WTC11 (cell line): ENCODE measurements around the gene REEP6. TPM values are rescaled to one million over a fixed set of nuclear protein-coding genes. Genes with fewer than 3 reads are reported as not detected.
A peak's percentile ranks its signal among the peaks of the same experiment; 100 is the strongest.

ENCODE experiments used
- ATAC-seq: fragments of 200-7000 bp; cut with Tn5 transposase; 2 replicates; pipeline ENCODE4 v1.10.0; 2021; ENCODE audit warnings: mild to moderate bottlenecking, moderate library complexity
- CTCF ChIA-PET: fragments of 300-600 bp; sonication (Branson Sonifier 250); formaldehyde crosslinking; loops from one replicate; lab custom pipeline; 2021; ENCODE audit warnings: antibody characterized with exemption; lab: Charles Lee
- POLR2A ChIA-PET: fragments of 350-600 bp; sonication (Branson Sonifier 250); formaldehyde crosslinking; loops from one replicate; lab custom pipeline; 2021; ENCODE audit warnings: antibody characterized with exemption; lab: Charles Lee
- DNase-seq: peaks from one replicate; pipeline ENCODE4 v3.0.0; 2021; ENCODE audit warnings: low spot score
- H3K27ac Mint-ChIP-seq: 2 replicates; pipeline ENCODE4 v1.8.0; 2021; ENCODE audit warnings: mixed read lengths
- H3K27me3 Mint-ChIP-seq: 2 replicates; pipeline ENCODE4 v1.8.0; 2021; ENCODE audit warnings: low read depth, mild to moderate bottlenecking, moderate library complexity, mixed read lengths
- H3K36me3 Mint-ChIP-seq: 2 replicates; pipeline ENCODE4 v1.8.0; 2021; ENCODE audit warnings: mixed read lengths
- H3K4me1 Mint-ChIP-seq: 2 replicates; pipeline ENCODE4 v1.8.0; 2022; ENCODE audit warnings: mixed read lengths
- H3K4me3 Mint-ChIP-seq: 2 replicates; pipeline ENCODE4 v1.8.0; 2021; ENCODE audit warnings: mild to moderate bottlenecking, moderate library complexity, mixed read lengths
- H3K9me3 Mint-ChIP-seq: 2 replicates; pipeline ENCODE4 v1.8.0; 2021; ENCODE audit warnings: mixed read lengths
- ARID4B ChIP-seq: sonication (generic); formaldehyde crosslinking; IDR thresholded peaks from 2 replicates; pipeline ENCODE4 v1.8.0; 2023; ENCODE audit warnings: missing genetic modification reagents, mild to moderate bottlenecking, borderline replicate concordance
- ATF1 ChIP-seq: sonication (generic); formaldehyde crosslinking; IDR thresholded peaks from 2 replicates; pipeline ENCODE4 v1.8.1; 2023; ENCODE audit warnings: mild to moderate bottlenecking, moderate library complexity, missing genetic modification reagents
- ATF6 ChIP-seq: sonication (generic); formaldehyde crosslinking; IDR thresholded peaks from 2 replicates; pipeline ENCODE4 v1.8.1; 2023; ENCODE audit warnings: mild to moderate bottlenecking, missing genetic modification reagents
- E2F4 ChIP-seq: sonication (generic); formaldehyde crosslinking; IDR thresholded peaks from 2 replicates; pipeline ENCODE4 v1.8.1; 2022; ENCODE audit warnings: low read depth, mild to moderate bottlenecking, moderate library complexity, missing genetic modification reagents, borderline replicate concordance
- IRF2 ChIP-seq: sonication (generic); formaldehyde crosslinking; IDR thresholded peaks from 2 replicates; pipeline ENCODE4 v1.8.0; 2022; ENCODE audit warnings: low read depth, missing genetic modification reagents, borderline replicate concordance
- KAT7 ChIP-seq: sonication (generic); formaldehyde crosslinking; IDR thresholded peaks from 2 replicates; pipeline ENCODE4 v1.8.1; 2023; ENCODE audit warnings: missing genetic modification reagents, mild to moderate bottlenecking, borderline replicate concordance
- NR1H2 ChIP-seq: sonication (generic); formaldehyde crosslinking; IDR thresholded peaks from 2 replicates; pipeline ENCODE4 v1.9.0; 2021; ENCODE audit warnings: mild to moderate bottlenecking, moderate library complexity, missing genetic modification reagents
- NR2C2 ChIP-seq: sonication (generic); formaldehyde crosslinking; IDR thresholded peaks from 2 replicates; pipeline ENCODE4 v1.8.0; 2022; ENCODE audit warnings: mild to moderate bottlenecking, missing genetic modification reagents
- SMAD4 ChIP-seq: sonication (generic); formaldehyde crosslinking; IDR thresholded peaks from 2 replicates; pipeline ENCODE4 v1.8.0; 2022; ENCODE audit warnings: mild to moderate bottlenecking, missing genetic modification reagents
- ZBTB21 ChIP-seq: sonication (generic); formaldehyde crosslinking; IDR thresholded peaks from 2 replicates; pipeline ENCODE4 v1.8.1; 2023; ENCODE audit warnings: mild to moderate bottlenecking, missing genetic modification reagents, borderline replicate concordance
- ZNF263 ChIP-seq: sonication (generic); formaldehyde crosslinking; IDR thresholded peaks from 2 replicates; pipeline ENCODE4 v1.8.1; 2022; ENCODE audit warnings: low read depth, mild to moderate bottlenecking, moderate library complexity, missing genetic modification reagents
- ZNF317 ChIP-seq: sonication (generic); formaldehyde crosslinking; IDR thresholded peaks from 2 replicates; pipeline ENCODE4 v1.8.1; 2023; ENCODE audit warnings: low read depth, mild to moderate bottlenecking, moderate library complexity, missing genetic modification reagents, borderline replicate concordance
- ZNF423 ChIP-seq: fragments of 250-450 bp; sonication (Bioruptor Pico); IDR thresholded peaks from 2 replicates; pipeline ENCODE4 v2.1.2; 2022; ENCODE audit warnings: mild to moderate bottlenecking, moderate library complexity
- total RNA-seq: library from RNA; stranded (reverse); gene quantifications from 3 replicates; pipeline ENCODE4 v1.2.3, GENCODE V29; 2021
- TF ChIP-seq, protein P1 (sequence below): sonication (generic); formaldehyde crosslinking; IDR thresholded peaks from 2 replicates; pipeline ENCODE4 v1.8.0; 2023; ENCODE audit warnings: missing genetic modification reagents
- TF ChIP-seq, protein P2 (sequence below): sonication (generic); formaldehyde crosslinking; IDR thresholded peaks from 2 replicates; pipeline ENCODE4 v1.8.1; 2023; ENCODE audit warnings: mild to moderate bottlenecking, missing genetic modification reagents
- TF ChIP-seq, protein P3 (sequence below): sonication (generic); formaldehyde crosslinking; IDR thresholded peaks from 2 replicates; pipeline ENCODE4 v1.8.1; 2022; ENCODE audit warnings: mild to moderate bottlenecking, moderate library complexity, missing genetic modification reagents
- TF ChIP-seq, protein P4 (sequence below): sonication (generic); formaldehyde crosslinking; IDR thresholded peaks from 2 replicates; pipeline ENCODE4 v1.8.0; 2022; ENCODE audit warnings: mild to moderate bottlenecking, missing genetic modification reagents
- TF ChIP-seq, protein P5 (sequence below): sonication (generic); formaldehyde crosslinking; IDR thresholded peaks from 2 replicates; pipeline ENCODE4 v1.8.0; 2022; ENCODE audit warnings: mild to moderate bottlenecking, missing genetic modification reagents
- TF ChIP-seq, protein P6 (sequence below): sonication (generic); formaldehyde crosslinking; IDR thresholded peaks from 2 replicates; pipeline ENCODE4 v1.8.1; 2022; ENCODE audit warnings: missing genetic modification reagents, borderline replicate concordance

REEP6 gene
- total RNA-seq, 1 experiment from 2014 or later: 17.0 TPM

GRCh38 chr19:1446713-1447481, 44.1 kb upstream of the REEP6 start:
- Mint-ChIP-seq H3K4me3 (peak overlapping the region; percentile 55), H3K4me1 (peaks cover 9% of the 10 kb centered on the region; the same call in 1 of the 2 replicates), H3K27me3 (peaks cover 54% of the 10 kb centered on the region), H3K9me3 (no peaks in the 10 kb centered on the region), H3K36me3 (peaks cover 8% of the 10 kb centered on the region), H3K27ac (no peak overlapping the region)
- no peak for ATAC-seq
- POLR2A ChIA-PET: interaction anchor here (0.6 kb wide), 1 partner anchor 9 kb away, joined by 3 read pairs; no protein-coding TSS in a partner anchor
- CTCF ChIA-PET: interaction anchor here (1.0 to 1.3 kb wide), 5 partner anchors 9 to 180 kb away, joined by 3 to 9 read pairs (median 4); partner anchors contain the start of gene CIRBP
- DNase-seq: peak; percentile 58
- TF ChIP-seq, protein P1, sequence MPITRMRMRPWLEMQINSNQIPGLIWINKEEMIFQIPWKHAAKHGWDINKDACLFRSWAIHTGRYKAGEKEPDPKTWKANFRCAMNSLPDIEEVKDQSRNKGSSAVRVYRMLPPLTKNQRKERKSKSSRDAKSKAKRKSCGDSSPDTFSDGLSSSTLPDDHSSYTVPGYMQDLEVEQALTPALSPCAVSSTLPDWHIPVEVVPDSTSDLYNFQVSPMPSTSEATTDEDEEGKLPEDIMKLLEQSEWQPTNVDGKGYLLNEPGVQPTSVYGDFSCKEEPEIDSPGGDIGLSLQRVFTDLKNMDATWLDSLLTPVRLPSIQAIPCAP (CRISPR knock-in tag): peak; percentile 88; the same call in 1 of the 2 replicates
- 0 out of 2 replicates have a peak, but pooled peaks have one; percentile 66 for TF ChIP-seq IRF2
- TF ChIP-seq ZNF263 (CRISPR knock-in tag): 0 out of 2 replicates have a peak, but pooled peaks have one; percentile 42
- TF ChIP-seq ZNF423: no peak
- TF ChIP-seq KAT7 (CRISPR knock-in tag): peak; percentile 65; the same call in 1 of the 2 replicates
- TF ChIP-seq, protein P2, sequence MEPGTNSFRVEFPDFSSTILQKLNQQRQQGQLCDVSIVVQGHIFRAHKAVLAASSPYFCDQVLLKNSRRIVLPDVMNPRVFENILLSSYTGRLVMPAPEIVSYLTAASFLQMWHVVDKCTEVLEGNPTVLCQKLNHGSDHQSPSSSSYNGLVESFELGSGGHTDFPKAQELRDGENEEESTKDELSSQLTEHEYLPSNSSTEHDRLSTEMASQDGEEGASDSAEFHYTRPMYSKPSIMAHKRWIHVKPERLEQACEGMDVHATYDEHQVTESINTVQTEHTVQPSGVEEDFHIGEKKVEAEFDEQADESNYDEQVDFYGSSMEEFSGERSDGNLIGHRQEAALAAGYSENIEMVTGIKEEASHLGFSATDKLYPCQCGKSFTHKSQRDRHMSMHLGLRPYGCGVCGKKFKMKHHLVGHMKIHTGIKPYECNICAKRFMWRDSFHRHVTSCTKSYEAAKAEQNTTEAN: peak; percentile 72; the same call in 1 of the 2 replicates
- TF ChIP-seq SMAD4 (CRISPR knock-in tag): peak; percentile 63; the same call in 1 of the 2 replicates
- TF ChIP-seq ZBTB21 (CRISPR knock-in tag): peak; percentile 85
- TF ChIP-seq, protein P3, sequence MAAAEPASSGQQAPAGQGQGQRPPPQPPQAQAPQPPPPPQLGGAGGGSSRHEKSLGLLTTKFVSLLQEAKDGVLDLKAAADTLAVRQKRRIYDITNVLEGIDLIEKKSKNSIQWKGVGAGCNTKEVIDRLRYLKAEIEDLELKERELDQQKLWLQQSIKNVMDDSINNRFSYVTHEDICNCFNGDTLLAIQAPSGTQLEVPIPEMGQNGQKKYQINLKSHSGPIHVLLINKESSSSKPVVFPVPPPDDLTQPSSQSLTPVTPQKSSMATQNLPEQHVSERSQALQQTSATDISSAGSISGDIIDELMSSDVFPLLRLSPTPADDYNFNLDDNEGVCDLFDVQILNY (CRISPR knock-in tag): peak; percentile 54; the same call in 1 of the 2 replicates
- TF ChIP-seq, protein P4, sequence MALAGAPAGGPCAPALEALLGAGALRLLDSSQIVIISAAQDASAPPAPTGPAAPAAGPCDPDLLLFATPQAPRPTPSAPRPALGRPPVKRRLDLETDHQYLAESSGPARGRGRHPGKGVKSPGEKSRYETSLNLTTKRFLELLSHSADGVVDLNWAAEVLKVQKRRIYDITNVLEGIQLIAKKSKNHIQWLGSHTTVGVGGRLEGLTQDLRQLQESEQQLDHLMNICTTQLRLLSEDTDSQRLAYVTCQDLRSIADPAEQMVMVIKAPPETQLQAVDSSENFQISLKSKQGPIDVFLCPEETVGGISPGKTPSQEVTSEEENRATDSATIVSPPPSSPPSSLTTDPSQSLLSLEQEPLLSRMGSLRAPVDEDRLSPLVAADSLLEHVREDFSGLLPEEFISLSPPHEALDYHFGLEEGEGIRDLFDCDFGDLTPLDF (CRISPR knock-in tag): 0 out of 2 replicates have a peak, but pooled peaks have one; percentile 48
- no peak for TF ChIP-seq ATF6 (CRISPR knock-in tag)
- peak; percentile 88 for TF ChIP-seq E2F4 (CRISPR knock-in tag)
- TF ChIP-seq ZNF317 (CRISPR knock-in tag): no peak
- TF ChIP-seq, protein P5, sequence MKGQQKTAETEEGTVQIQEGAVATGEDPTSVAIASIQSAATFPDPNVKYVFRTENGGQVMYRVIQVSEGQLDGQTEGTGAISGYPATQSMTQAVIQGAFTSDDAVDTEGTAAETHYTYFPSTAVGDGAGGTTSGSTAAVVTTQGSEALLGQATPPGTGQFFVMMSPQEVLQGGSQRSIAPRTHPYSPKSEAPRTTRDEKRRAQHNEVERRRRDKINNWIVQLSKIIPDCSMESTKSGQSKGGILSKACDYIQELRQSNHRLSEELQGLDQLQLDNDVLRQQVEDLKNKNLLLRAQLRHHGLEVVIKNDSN: peak; percentile 73
- TF ChIP-seq ATF1: no peak
- TF ChIP-seq, protein P6, sequence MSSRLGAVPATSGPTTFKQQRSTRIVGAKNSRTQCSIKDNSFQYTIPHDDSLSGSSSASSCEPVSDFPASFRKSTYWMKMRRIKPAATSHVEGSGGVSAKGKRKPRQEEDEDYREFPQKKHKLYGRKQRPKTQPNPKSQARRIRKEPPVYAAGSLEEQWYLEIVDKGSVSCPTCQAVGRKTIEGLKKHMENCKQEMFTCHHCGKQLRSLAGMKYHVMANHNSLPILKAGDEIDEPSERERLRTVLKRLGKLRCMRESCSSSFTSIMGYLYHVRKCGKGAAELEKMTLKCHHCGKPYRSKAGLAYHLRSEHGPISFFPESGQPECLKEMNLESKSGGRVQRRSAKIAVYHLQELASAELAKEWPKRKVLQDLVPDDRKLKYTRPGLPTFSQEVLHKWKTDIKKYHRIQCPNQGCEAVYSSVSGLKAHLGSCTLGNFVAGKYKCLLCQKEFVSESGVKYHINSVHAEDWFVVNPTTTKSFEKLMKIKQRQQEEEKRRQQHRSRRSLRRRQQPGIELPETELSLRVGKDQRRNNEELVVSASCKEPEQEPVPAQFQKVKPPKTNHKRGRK (CRISPR knock-in tag): no peak
- TF ChIP-seq ARID4B (CRISPR knock-in tag): peak; percentile 91
- 0 out of 2 replicates have a peak, but pooled peaks have one; percentile 61 for TF ChIP-seq NR1H2 (CRISPR knock-in tag)
- peak; percentile 49; the same call in 1 of the 2 replicates for TF ChIP-seq NR2C2 (CRISPR knock-in tag)
